Sigmoid colon (tissue), 3 donors: ENCODE data around the gene ENTPD1.

Experiments
- CTCF ChIP-seq, 4 experiments: fragments of 450-650 bp in 3 of 4; fragments of 200-600 bp in 1 of 4; IDR thresholded peaks; one replicate each; pipeline ENCODE4 v1.5.1; 2016 to 2019; ENCODE audit warnings: antibody characterized with exemption in 4 of 4, mild to moderate bottlenecking in 3 of 4, moderate library complexity in 2 of 4
- POLR2A ChIP-seq, 2 donors: fragments of 450-650 bp; IDR thresholded peaks; one replicate each; pipeline ENCODE4 v1.6.1; 2016; ENCODE audit warnings: antibody characterized with exemption in 2 of 2, mild to moderate bottlenecking in 2 of 2, moderate library complexity in 2 of 2

DNA sequence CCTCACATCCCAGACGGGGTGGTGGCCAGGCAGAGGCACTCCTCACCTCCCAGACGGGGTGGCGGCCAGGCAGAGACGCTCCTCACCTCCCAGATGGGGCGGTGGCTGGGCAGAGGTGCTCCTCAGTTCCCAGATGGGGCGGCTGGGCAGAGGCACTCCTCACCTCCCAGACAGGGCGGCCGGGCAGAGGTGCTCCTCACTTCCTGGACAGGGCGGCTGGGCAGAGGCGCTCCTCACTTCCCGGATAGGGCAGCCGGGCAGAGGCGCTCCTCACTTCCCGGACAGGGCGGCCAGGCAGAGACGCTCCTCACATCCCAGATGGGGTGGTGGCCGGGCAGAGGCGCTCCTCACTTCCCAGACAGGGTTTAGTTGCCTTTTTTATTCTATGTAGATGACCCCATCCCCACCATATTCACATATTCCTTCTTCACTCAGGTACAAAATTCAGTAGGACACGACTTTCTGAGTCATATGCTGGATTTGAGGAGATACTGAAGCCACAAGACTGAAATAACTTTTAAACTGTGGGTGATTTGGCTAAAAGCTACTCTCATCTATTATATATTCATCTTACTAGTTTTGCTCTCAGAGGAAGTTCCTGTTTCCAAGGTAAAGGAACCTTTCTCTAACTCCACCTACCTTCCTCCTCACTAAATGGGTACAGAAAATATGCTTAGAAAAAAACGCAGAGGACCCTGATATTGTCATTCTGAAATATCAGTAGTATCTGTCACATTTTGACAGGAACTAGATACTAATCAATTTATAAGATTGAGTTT lies 54.4 kb downstream of the ENTPD1 start:
- no peak for TF ChIP-seq CTCF (IDR thresholded peaks at IDR 0.05)
- TF ChIP-seq POLR2A (IDR thresholded peaks at IDR 0.05) = no peak
